GM18868 (cell line): ENCODE results near the gene KCTD17.

Experiments
- ATAC-seq: cut with Tn5 transposase; IDR thresholded peaks from one replicate; pipeline ENCODE4 v1.9.1; 2021; ENCODE audit warnings: mild to moderate bottlenecking, moderate library complexity; ENCODE audit not compliant: unreplicated experiment

The KCTD17 gene

DNA sequence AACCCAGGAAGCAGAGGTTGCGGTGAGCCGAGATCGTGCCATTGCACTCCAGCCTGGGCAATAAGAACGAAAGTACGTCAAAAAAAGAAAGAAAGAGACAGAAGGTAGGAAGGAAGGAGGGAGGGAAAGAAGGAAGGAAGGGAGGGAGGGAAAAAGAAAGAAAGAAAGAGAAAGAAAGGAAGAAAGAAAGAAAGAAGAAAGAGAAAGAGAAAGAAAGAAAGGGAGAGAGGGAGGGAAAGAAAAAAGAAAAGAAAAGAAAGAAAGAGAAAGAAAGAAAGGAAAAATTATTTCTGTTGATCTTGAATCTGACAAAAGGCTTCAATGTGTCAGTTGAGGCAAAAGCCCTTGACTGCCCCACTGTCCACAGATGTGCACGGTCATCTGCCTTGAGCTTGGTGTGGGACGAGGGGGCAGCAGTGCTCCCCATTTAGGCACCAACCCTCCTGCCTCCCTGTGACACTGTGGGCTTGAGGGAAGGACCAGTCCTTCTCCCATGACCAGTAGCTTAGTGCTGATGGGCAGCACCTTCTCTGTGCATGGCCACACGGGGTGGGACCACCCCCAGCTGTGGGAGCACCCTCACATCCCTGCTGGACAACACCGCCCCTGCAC is 24.4 kb downstream of the KCTD17 start:
- ATAC-seq = no peak

DNA sequence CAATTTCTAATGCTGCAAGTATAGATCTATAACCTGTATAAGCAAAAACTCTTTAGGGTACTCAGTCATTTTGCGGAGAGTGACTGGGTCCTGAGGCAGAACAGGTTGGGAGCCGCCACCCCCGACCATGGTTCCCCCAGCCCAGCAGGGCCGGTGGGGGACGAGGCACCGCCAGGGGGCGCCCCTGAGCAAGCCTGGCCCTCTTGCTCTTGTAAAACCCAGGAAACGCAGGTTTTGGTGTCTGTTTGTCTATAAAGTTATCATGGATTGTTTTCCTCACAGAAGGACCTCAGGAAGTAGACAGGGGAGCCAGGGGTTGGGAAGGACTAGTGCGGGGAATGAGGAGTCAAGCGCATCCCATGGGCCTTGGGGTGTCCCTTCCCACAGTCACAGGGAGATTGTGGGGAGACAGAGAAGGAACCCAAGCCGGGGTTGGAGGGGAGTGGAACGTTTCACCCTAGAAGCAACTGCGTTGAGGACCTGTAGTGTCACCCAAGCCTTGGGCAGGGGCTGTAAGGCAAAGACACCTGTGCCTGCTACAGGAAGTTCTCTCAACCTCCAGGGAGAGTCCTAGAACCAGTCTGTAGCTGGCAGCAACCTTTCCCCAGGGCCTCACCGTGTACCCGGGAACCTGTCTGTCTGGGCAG is 26.4 kb downstream of the KCTD17 start:
- no peak for ATAC-seq

DNA sequence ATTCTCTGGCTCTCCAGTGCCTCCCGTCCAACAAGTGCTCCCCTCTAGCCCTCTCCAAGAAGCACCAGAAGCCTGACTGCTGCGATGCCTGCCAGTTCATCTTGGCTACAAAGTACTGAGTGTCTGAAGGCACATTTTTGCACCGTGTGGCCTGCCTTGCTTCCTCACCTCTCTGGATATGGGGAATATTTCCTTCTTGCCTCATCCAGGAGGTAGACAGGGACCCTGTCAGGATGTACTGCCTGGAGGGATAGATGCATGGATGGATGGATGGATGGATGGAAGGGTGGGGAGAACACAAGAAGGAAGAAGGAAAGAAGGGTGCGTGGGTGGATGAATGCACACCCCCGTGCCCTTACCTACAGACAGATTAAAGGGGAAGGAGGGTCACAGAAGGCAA is 27.6 kb downstream of the KCTD17 start:
- ATAC-seq = no peak

DNA sequence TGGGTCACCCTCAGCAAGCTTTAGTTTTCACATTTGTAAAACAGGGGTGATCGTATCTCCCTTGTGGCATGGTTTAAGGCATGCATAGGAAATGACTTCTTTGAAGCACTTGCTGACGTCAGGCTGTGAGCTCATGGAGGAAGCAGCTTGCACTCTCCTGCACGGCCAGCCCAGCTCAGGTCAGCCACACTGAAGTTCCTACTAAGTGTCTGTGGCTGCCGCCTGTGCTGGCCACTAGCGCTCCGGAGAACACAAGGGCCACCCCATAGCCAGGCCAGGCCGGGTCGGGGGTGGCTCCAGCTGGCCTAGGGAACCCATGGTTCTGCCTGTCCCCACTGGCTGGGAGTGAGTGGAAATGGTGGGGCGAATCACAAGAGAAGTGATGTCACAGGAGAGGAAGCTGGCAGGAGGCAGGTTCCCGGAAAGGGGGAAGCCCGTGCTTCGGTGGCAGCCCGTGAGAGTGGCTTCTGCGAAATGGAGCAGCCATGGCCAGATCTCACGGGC is 28.2 kb downstream of the KCTD17 start:
- ATAC-seq = no peak

DNA sequence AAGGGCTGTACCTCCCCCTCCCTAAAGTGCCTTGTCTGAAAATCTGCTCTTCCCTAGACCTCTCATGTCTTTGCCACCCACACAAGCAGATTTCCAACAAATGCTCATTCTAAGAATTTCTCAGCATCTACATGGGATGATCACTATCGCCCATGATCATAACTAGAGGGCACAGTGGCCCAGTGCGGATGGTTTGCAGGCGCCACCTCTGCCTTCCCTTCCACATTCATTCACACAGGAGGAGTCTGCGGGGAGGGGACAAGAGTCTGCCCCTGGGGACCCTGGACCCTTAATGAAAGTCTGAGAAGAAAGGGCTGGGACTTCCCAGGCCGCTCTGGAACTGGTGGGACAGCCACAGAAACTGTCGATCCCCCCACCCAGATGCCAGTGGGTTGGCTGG is 28.9 kb downstream of the KCTD17 start:
- ATAC-seq = no peak

DNA sequence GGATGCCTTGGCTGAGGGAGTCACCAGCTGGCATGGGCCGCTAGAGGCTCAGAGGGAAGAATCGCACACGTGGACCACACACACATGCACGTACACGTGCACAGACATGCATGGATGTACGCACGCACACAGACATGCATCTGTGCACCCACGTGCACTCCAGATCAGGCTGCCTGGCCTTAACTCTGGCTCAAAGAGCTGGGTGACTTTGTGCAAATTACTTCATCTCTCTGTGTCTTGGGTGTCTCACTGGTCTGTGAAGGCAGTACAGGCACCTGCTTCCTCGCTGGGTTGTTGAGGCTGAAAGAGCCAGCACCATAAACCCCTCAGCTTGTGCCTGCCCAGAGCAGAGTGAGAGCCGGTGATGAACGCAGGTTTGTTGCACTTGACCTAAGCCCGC is 29.3 kb downstream of the KCTD17 start:
- no peak for ATAC-seq

DNA sequence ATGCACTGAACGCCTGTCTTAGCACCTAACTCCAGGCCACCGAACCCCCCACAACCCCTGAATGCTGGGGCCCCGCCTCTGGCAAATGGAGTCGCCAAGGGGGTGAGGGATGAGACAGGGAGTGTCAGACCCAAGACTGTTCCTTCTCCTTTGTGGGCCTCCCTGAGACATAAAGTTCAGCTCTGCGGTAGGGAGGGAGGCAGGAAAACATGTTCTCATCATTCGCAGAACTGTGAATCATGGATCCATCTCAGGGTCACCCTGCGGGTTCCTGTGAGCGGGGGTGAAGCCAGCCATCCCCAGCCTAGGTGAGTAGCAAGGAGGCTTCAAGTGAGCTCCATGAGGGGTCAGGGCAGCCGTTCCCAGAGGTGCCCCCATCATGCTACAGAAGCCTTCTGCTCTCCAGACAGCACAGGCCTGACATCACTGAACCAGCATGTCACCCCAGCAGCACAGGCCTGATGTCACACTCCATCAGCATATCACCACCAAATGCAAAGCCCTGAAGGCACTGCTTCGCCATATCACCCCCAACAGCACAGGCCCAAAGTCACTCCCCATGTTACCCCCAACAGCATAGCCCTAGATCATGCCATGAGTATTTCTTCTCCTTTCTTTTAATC is 30.8 kb downstream of the KCTD17 start:
- no peak for ATAC-seq

DNA sequence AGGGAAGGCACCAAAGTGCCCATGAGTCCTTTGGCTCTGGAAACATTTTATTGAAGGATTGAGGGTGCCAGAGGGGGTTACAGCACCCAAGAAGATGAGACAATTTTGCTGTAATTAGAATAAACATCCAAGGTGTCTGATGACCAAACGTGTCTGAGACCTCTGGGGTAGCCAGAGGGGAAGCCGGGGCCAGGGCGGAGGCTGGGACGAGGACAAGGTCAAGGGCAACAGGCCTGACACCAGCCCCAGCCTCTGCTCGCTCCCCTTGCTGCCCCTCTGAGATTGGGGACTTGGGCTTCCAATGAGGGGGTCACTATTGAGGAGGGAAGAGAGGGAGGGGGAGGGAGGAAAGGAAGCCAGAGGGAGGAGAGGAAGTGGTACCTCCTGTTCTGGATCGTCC is 32.4 kb downstream of the KCTD17 start:
- ATAC-seq = no peak

DNA sequence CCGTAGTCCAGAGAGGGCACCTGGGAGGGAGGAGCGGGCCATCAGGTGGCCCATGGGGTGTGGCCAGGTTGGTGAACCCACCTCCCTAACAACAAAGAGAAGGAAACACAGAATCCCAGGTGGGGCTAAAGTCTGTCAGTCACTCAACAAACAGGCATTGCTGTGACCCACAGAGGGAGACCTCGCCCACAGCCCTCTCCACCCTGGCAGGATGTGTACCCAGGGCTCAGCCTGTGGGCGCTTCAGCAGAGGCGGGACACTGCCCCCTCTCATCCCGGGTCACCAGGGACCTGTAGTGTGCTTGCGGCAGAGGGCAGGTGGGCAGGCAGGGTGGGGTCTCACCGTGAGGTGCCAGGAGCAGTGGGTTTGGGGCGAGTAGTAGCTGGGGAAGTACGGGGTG is 32.8 kb downstream of the KCTD17 start:
- ATAC-seq = no peak

DNA sequence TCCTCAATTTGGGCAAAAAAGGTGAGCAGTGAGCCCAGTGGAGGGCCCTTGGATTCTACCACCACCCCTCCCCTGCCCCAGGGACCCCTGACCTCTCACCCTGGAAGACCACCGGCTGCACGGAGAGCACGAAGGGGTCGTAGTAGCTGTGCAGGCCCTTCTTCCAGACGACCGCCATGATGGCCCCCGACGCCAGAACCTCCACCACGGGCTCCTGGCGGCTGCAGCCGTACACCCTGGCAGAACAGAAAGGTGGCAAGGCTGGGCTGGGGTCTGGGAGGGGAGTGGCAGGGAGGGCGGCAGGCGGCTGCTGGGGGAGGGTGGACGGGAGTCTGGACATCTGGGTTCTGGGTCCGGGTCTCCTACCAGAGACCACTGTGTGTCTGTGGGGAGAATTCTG is 34.6 kb downstream of the KCTD17 start:
- no peak for ATAC-seq

DNA sequence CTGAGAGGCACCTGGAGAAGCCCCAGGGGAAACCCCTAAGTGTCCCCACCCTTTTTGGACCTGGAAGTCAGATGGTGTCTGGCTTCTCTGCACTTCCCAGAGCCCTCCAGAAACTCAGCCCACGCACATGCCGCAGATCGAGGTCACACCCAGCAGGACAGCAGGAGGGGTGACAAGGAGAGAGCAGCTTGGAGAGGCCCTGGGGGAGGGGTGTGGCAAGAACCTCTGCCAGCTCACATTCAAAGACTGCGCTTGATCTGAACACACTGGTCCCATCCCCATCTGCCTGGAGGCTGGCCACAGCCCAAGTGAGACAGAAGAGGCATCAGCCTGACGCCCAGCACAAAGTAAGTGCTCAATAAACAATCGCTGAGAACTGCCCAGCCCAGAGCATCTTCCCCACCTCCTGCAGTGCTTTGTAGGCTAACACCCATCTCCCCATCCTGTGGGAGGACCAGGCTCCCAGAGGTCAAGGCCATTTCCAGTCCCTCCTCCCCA is 36.6 kb downstream of the KCTD17 start:
- ATAC-seq = no peak

DNA sequence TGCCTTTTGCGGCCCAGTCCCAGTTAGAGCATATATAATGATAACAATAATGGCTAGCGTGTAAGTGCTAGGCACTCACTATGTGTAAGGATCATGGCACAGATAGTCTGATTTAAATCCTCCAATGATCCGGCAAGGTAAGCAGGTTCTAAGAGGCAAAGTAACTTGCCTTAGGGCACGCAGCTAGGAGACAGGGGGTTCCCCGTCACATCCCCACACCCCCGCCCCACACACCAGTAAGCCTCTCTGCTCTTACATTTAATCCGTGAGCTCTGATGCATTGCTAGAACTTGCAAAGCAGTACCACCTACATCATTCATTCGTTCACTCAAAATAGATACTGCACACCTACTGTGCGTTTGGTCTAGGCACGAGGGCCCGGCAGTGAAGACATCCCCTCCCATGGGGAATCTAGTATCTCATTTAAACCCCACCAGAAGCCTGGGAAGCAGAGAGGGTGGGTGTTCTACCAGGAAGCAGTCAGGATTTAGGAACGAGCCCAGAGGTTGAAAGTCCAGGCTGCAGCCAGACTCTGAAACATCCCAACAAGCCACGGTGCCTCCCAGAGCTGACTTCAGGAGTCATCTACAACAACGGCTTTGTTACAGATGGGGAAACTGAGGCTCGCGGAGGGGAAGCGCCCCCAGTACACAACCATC is 37.3 kb downstream of the KCTD17 start:
- no peak for ATAC-seq

DNA sequence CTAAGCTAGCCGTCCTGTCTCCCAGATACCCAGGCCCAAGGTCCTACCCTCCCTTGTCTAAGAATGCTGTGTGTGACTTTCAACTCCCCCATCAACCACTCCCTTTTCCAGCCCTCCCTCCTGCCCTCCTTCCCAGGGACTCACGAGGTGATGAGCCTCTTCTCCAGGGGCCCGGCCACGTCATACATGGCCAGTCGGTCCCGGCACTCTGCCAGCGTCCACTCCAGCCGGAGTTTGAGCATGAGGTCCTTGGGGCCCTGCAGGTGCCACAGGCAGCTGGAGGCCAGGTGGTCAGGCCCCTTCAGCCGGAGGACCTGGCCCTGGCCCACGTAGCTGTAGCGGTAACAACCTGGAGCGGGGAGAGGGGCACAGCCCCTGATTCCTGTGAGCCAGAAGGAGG is 37.9 kb downstream of the KCTD17 start:
- no peak for ATAC-seq

DNA sequence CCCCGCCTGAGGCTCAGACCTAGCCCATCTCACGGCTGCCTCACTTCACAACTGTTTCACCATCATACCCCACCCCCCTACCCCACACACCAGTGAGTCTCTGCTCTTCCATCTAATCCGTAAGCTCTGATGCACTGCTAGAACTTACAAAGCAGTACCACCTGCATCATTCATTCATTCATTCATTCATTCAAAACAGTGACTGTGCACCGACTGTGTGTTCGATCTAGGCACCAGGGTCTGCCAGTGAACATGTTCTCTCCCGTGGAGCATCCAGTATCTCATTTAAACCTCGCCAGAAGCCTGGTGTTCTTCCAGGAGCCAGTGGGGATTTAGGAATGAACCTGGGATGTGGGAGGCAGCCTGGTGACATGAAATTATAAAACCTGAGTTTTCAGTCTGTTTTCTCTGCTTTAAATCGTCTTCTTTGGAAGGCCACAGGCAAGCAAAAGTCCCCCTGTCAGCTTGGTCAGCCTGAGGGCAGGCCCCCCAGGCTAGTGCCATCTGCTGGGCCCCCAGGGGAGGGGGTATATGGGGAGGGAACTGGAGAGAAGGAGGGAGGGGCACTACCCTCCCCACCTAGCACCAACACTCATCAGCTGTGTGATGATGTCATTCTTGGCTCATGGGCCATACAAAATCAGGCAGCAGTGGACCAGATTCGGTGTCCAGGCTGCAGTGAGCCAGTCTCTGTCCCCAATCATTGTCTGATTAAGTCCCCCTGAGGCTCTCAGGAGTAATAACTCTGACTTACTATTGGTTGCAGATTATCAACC is 39.6 kb downstream of the KCTD17 start:
- ATAC-seq = no peak

DNA sequence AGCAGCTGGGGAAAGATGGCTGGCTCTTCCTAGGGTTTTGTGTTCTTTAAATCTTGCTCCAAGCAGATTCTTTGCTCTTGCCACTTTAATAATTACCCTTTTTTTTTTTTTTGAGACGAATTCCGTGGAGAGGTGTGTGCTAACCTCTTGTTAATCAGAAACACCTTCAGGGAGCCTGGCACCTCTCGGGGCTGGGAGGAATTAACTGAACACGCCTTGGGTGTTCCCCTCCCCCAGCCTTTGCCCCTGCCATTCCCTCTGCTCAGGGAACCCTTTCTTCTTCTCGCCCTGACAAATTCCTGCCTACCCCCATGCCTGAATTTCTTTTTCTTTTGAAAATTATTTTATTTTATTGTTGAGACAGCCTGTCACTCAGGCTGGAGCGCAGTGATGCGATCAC is 40.5 kb downstream of the KCTD17 start:
- no peak for ATAC-seq

DNA sequence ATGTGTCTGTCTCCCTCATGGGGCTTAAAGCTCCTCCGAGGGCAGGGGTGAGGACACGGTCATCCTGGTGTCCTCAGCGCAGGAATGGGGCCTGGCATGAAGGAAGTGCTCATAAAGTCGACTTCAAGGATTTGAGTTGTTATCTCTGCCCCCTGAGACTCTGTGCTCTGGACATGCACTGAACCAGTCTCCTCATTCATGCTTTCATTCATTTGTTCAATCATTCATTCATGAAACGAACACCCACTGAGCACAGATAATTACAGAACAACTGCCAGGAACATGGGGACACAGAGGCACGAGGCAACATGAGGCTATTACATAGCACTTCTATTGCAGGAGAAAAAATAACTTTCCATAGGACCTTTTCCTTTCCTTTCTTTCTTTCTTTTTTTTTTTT is 41.5 kb downstream of the KCTD17 start:
- no peak for ATAC-seq

DNA sequence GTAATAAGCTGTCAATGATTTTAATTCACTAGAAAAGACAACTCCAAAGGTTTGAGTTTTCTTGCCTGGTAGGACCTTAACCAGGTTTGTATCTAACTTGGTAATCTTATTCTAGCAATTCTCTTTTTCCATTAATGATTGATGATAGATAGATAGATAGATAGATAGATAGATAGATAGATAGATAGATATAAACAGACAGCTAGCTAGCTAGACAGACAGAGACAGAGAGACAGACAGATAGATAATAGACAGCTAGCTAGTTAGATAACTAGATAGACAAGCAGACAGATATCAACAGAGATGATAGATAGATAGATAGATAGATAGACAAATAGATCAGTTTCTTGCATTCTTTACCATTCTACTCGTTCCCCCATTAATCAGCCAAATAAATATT is 42.7 kb downstream of the KCTD17 start:
- ATAC-seq = no peak

DNA sequence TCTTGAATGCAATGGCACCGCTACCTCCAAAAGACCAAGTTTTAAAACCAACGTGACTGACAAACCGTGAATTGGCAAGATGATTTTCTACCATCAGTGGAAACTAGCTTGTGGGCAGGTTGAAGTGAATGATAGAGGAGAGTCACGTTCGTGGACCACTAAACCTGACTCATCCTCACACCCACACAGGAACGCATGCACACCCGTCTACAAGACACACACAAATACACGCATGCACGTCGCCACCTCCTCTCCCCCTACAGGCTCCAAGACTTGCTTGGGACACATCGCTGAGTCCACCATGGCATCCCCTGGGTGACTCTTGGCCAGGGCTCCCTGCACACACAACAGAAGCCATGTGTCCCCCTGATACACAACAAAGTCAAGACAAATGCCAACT is 43.6 kb downstream of the KCTD17 start:
- no peak for ATAC-seq

DNA sequence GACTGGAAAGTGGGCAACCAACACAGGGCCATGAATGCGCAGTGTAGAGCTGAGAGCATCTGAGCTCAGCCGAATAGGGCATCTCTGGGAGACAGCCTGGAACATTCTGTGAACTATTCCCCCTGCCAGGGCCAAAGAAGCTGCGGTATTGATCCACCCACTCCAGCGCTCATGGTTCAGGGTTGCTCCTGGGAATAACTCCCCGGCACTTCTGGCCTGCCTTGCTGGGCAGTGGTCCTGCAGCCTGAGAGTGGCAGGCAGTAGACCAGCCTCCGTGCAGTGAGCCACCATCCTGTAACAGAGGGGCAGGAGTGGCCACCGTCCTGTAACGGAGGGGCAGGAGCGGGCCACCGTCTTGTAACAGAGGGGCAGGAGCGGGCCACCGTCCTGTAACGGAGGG is 45.8 kb downstream of the KCTD17 start:
- ATAC-seq = no peak

DNA sequence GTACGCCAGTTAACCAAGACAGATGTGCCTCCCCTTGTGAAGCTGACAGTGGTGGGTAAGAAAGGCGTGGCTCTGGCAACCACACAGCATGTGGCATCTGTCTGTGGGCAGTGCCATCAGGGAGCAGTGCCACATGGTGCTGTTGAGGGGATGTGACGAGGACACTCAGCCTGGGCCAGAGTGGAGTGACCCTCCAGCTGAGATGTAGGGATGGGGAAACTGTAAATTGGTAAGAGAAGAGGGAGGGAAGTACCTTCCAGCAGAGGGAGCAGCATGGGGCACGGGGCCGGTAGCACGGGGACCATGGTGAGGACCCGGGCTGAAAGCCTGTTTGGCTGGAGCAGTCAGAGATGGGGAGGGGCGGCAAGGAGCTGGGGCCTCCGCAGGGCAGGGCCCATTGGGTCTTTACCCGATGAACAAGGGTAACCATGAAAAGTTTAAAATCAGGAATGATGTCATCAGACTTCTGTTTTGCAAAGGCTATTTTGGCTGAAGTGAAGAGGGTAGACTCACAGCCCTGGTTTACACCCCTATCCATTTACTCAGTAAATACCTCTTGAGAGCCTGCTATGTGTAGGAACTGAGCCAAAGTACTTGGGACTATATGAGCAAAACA is 47.5 kb downstream of the KCTD17 start:
- no peak for ATAC-seq
